Lower leg skin (tissue), 3 donors: ENCODE measurements around the gene DYRK1B.

Source experiments
- CTCF ChIP-seq, 3 donors: fragments of 450-650 bp; IDR thresholded peaks; one replicate each; pipeline ENCODE4 v1.5.1; 2016; ENCODE audit warnings: antibody characterized with exemption in 3 of 3, mild to moderate bottlenecking in 3 of 3, moderate library complexity in 2 of 3
- POLR2A ChIP-seq, 2 donors: fragments of 450-650 bp; IDR thresholded peaks; one replicate each; pipeline ENCODE4 v1.6.1; 2016 to 2017; ENCODE audit warnings: antibody characterized with exemption in 2 of 2, mild to moderate bottlenecking in 1 of 2, moderate library complexity in 1 of 2

GRCh38 chr19:39839678-39840327 is 5.8 kb upstream of the DYRK1B start:
- no peak for TF ChIP-seq POLR2A (IDR thresholded peaks at IDR 0.05)
- TF ChIP-seq CTCF (IDR thresholded peaks at IDR 0.05) = no peak
